ENCODE results near the gene VANGL2.

VANGL2 gene

DNA sequence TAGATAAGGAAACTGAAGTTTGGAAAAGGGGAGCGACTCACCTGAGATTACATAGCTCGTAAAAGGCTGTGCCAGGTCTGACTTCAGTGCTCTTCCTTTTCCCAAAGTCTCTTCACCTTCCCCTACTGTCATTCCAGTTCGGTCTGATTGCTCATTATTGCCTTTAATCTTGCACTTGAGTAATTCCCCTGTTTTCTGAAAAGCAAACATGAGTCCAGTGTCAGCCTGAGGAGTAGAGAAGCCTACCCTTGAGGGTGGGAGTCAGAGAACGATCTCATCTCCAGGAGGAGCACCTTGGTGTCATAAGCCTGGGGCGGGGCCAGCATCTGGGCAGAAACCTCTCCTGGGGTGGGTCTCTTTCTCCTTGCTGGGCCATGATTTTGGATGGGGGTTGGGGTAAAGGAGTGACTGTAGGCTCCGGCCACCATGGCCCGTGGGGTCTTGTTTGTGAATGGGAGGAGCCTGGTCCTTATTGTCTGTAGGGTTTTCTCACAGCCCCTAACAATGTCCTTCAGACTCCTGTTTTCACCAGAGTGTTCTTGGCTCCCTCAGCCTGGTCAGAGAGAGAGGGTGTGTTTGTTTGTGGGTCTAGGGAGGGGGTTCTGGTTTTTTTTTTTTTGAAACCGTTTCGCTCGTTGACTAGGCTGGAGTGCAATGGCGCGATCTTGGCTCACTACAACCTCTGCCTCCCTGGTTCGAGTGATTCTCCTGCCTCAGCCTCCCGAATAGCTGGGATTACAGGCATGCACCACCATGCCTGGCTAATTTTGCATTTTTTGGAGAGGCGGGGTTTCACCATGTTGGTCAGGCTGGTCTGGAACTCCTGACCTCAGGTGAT lies 6.0 kb downstream of the VANGL2 start:
- no peak for DNase-seq (ENCODE audit: low read depth in 2 of 2)

DNA sequence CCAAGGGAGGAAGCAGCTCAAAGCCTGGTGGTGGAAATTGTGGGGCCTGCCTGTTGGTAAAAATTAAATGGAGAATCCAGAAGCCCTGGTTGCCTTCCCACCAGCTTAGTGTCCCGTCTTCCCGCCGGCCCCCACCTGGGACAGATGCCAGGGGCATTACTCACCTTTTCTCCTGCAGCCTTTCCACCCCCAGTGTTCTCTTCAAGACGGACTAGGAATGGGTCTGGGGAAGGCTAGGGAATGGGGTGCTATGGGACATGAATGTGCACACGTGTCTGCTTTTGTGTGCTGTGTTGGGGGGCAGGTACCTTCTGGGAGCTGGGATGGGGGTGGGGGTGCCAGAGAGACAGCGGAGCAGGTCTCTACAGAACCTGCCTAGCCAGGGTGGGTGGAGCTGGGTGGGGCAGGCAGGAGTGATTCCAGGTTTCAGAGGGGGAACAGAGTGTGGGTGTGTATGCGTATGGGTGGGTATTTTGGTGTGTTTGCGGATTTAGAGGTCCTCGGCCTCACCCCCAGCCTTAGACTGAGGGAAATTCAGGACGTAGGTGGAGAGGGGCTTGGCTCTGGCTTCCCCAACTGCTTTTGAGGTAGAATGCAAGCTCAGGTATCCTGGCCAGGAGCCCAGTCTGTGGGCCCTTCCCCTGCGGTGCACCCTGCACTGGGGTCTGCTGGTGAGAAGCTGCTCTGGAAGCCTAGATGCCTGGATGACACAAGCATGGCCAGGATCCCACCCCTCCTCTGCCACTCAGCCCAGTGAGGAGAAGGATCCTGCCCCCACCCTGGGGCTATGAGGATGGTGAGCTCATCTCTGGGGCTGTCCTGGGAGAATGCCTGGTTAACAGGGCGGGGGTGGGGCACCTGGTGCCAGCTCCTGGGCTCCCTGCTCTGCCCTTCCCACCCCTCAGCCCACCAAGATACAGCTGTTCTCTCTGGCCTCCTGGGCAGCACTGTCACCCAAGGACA lies 7.8 kb downstream of the VANGL2 start:
- DNase-seq (ENCODE audit: low read depth in 2 of 2): no peak

DNA sequence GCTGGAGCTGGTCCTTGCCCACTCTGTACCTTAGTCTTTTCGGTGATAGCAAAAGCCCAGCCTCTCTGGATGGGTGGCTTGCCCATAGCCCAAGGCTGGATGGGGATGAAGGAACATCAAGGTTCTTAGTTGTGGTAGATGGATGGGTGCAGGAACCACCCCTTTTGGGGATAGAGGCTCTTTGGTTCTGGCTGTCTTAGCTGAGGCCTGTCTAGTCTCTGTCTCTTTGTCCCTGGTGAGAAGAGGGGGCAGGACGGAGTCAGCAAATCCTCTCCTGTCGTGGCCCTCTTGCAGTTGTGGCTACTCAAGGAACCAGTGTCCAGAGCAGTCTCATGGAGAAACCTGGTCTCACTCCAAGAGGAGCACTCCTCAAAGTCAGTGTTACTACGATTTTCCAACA lies 8.5 kb downstream of the VANGL2 start:
- no peak for DNase-seq (ENCODE audit: low read depth in 2 of 2)

DNA sequence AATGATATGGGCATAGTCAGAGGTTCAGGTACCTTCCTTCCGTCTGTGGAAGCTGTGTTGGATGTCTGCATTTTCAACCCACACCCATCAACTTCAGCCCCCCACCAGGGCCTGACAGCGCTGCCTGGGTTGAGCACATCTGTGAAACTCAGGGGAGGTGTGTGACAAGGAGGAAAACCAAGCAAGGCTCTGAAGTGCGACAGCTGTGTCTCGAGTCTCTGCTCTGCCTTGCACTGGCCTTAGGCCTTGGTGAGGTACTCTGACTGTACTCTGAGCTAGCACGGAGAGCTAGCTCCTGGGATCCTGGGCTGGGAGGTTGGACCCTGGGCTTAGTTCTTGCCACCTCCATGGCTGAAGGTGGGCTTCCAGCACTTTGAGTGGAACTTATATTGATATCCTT lies 9.1 kb downstream of the VANGL2 start:
- DNase-seq (ENCODE audit: low read depth in 2 of 2): no peak

DNA sequence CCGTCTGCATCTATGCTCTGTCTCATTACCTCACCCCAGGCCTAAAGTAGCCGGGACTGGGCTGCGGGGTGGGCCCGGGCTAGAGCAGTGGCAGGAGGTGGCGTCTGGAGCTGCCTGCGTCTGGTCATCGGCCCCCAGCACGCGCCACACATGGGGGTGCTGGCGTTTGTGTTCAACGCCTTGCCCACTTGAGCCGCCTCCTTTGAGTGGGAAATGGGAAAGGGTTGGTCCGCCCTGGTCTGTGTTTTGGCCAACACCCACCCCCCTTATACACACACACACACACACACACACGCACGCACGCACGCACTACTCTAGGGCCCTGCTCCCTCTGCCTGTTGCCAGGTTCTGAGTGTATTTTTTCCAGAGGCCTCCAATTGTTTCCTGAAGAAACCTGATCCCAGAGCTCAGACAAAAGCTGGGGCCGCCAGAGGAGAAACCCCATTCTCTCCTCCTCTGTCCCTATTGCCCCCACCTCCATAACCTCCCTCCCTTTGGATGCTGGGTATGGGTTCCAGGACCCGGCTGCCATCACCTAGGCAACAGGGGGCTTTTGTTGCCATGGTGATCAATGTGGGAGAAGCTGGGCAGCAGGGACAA lies 10.1 kb downstream of the VANGL2 start:
- no peak for DNase-seq (ENCODE audit: low read depth in 2 of 2)

DNA sequence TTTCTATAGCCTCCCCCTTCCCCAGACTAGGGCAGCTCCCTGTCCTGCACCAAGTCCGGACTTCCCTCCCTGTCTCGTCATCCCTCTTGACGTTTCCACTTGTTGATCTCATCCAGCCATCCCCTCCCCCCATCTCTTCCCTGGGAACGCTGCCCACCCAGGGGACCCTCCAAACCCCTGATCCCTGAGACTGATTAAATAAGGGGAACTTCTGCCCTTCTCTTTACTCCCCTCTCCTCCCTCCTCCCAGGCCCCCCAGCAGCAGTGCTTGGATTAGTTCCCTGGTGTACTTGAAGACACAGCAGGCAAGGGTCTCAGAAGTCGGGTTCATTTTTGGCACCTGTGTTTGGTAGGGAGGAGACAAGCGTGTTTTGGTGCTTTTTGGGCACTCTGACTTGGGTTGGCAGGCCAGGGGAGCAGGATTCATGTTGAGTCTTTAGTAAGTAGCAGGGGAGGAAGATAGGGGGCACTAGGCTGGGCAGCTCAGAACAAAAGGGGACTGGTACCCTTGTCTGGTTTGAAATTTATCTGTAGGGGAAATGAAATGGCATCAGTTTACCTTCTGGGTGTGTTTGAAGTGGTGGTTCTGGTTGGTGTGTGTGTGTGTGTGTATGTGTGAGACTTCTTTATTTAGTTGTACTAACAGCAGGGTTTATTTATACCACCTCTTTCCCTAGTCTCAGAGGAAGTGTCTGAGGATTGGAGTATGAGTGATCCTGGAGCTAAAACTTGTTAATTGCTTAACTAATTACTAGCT lies 11.1 kb downstream of the VANGL2 start:
- DNase-seq (ENCODE audit: low read depth in 2 of 2): no peak

- no peak for DNase-seq (ENCODE audit: low read depth in 2 of 2)
Measured at GRCh38 chr1:160412028-160412362, 11.6 kb downstream of the VANGL2 start.

GRCh38 chr1:160413716-160414115 lies 13.4 kb downstream of the VANGL2 start:
- DNase-seq (ENCODE audit: low read depth in 2 of 2): no peak

DNA sequence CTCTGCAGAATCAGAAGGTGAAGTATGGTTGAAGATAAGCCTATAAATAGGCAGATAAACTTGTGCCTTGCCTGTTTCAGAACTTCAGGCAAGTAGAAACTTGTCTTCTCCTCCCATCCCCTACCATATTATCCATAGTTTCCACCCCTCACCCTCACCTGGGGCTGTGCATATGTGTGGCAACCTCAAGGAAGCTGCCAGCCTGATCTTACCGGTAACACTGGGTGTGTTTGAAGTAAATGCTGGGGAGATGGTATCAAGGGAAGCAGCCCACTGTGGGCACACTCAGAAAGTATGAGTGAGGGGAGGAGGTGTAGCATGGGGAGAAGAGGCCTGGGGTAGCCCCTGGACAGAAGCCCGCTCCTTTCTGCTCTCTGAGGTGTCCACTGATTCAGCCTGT lies 14.5 kb downstream of the VANGL2 start:
- DNase-seq (ENCODE audit: low read depth in 2 of 2): no peak

DNA sequence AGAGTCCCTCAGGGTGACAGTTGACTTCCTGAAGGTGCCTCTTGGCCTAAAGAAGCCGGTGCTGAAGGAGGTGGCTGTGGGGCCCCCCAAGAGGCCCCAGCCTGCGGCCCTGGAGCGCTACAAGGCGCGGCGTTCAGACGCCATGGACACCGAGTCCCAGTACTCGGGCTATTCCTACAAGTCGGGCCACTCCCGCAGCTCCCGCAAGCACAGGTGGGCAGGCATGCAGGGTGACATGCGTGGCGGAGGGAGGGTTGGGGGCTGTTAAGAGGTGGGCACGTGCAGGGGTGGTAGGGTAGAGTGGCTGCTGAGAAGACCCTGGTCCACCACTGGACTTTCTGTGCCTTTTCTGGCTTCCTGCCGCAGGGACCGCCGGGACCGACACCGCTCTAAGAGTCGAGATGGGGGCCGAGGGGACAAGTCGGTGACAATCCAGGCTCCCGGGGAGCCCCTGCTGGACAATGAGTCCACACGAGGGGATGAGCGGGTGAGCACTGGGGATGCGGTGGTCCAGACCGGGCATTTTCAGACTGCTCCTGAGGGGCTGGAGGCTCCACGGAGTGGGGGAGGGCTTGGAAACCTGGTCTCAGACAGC lies 15.4 kb downstream of the VANGL2 start:
- no peak for DNase-seq (ENCODE audit: low read depth in 2 of 2)

GRCh38 chr1:160416369-160416768 lies 16.0 kb downstream of the VANGL2 start:
- DNase-seq (ENCODE audit: low read depth in 2 of 2): no peak

DNA sequence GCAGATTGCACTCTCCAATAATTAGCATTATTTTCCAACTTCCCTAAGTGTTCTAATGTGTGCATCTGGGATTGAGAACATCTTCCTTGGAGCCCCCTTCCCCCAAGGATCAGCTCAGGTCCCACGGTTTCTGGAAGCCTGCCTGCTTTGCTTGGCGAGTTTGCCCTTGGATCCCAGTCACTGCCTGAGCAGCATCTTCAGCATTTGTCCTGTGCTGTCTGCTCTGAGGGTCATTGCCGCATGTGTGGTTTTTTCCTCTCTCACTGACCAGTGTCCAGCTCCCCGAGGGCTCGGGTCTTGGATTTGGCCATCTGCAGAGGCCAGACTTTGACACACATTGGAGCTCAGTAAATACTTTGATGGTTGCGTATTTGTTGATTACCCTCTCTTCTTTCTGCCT lies 18.1 kb downstream of the VANGL2 start:
- no peak for DNase-seq (ENCODE audit: low read depth in 2 of 2)

DNA sequence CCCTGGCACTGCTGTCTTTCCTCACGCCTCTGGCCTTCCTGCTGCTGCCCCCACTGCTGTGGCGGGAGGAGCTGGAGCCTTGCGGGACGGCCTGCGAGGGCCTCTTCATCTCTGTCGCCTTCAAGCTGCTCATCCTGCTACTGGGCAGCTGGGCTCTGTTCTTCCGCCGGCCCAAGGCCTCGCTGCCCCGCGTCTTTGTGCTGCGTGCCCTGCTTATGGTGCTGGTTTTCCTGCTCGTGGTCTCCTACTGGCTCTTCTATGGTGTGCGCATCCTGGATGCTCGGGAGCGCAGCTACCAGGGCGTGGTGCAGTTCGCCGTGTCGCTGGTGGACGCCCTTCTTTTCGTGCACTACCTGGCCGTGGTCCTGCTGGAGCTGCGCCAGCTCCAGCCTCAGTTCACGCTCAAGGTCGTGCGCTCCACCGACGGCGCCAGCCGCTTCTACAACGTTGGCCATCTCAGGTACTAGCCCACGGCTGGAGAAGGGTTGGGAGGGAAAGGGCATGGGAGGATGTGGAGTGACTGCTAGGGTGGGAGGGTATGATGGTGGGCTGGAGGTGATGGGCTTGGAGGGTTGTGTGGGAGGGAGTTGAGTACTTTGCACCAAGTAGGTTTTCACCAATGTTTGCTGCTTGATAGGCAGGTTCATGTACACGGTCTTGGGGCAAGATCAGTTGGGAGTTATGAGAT lies 18.9 kb downstream of the VANGL2 start:
- no peak for DNase-seq (ENCODE audit: low read depth in 2 of 2)

GRCh38 chr1:160419838-160420169 lies 19.4 kb downstream of the VANGL2 start:
- no peak for DNase-seq (ENCODE audit: low read depth in 2 of 2)

GRCh38 chr1:160420881-160421842 lies 20.8 kb downstream of the VANGL2 start:
- DNase-seq (ENCODE audit: low read depth in 2 of 2): no peak

- no peak for DNase-seq (ENCODE audit: low read depth in 2 of 2)
Measured at GRCh38 chr1:160421881-160422280, 21.5 kb downstream of the VANGL2 start.

GRCh38 chr1:160423966-160424365 lies 23.6 kb downstream of the VANGL2 start:
- DNase-seq (ENCODE audit: low read depth in 2 of 2): no peak

DNA sequence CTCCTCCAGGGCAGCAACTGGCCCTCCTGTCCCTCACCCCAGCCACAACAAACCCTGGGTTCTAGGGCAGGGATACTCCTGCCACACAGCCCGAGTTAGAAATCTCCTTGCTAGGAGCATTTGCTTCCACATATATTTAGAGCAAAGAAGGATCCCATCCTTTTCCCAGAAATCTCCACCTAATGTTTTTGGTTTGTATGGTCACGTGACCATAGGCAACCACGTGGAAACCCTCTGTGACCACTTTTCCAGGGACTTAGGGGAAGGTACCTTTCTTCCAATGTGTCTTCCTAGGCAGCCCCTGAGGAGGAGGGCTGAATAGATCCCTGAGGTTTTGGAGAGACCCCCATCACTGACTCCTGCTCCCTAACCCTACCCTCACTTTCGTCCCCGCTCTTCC lies 25.5 kb downstream of the VANGL2 start:
- DNase-seq (ENCODE audit: low read depth in 2 of 2): no peak

- no peak for DNase-seq (ENCODE audit: low read depth in 2 of 2)
Measured at GRCh38 chr1:160427625-160428024, 27.3 kb downstream of the VANGL2 start.

DNA sequence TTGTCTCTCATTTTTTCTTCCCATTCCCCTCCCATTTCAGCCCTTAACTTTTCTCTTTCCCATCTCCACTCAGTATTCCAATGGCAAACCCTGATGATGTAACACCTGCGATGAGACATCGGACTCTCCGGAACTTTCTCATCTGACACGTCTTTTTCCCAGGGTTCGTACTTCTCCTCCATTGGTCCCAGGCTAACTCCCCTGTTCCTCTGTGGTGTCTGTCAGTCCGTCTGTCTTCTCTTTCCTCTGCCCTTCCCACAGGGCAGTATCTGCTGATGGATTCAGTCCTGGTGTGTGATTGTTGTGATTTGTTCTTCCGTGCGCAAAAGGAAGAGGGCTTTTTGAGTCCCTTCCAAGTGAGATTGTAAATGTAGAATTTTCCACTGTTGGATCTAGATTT lies 27.7 kb downstream of the VANGL2 start:
- DNase-seq (ENCODE audit: low read depth in 2 of 2): no peak
